Measurements from ENCODE around the gene NFAM1.

The NFAM1 gene

GRCh38 chr22:42335839-42336378 lies 96.3 kb downstream of the NFAM1 start:
- H3K4me3 ChIP-seq (ENCODE audit: control insufficient read depth, low read depth, low read length) = no peak overlapping the region
- no peak for TF ChIP-seq CTCF (conservative IDR thresholded peaks at IDR 0.05; ENCODE audit: control insufficient read depth, insufficient read depth, low read depth, low read length)
- DNase-seq (ENCODE audit: low read depth) = no peak

- DNase-seq (ENCODE audit: low read depth) = no peak
- TF ChIP-seq CTCF (conservative IDR thresholded peaks at IDR 0.05; ENCODE audit: control insufficient read depth, insufficient read depth, low read depth, low read length) = no peak
- H3K4me3 ChIP-seq (ENCODE audit: control insufficient read depth, low read depth, low read length) = no peak overlapping the region
Measured at GRCh38 chr22:42334875-42335512, 97.2 kb downstream of the NFAM1 start.

GRCh38 chr22:42333544-42333943 lies 98.7 kb downstream of the NFAM1 start:
- no peak overlapping the region for H3K4me3 ChIP-seq (ENCODE audit: control insufficient read depth, low read depth, low read length)
- no peak for TF ChIP-seq CTCF (conservative IDR thresholded peaks at IDR 0.05; ENCODE audit: control insufficient read depth, insufficient read depth, low read depth, low read length)
- no peak for DNase-seq (ENCODE audit: low read depth)

DNA sequence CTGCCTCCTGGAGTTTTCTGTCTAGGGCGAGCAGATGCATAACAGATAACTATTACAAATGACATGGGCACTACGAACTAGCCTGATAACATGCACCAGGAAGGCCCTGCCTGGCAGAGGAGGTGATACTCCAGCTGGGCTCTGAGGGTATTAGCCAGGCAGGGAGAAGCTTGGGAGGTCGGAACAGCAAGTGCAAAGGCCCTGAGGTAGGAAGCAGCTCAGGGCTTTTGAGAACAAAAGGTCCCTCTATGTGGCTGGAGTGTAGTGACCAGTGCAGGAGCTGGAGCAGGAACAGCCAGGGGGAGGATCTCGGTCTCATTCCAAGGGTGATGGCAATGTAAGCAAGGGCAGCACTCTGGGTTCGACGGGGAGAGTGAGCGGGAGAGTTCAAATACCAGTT lies 100.1 kb downstream of the NFAM1 start:
- no peak for TF ChIP-seq CTCF (conservative IDR thresholded peaks at IDR 0.05; ENCODE audit: control insufficient read depth, insufficient read depth, low read depth, low read length)
- no peak overlapping the region for H3K4me3 ChIP-seq (ENCODE audit: control insufficient read depth, low read depth, low read length)
- no peak for DNase-seq (ENCODE audit: low read depth)

GRCh38 chr22:42331014-42331413 lies 101.2 kb downstream of the NFAM1 start:
- no peak for TF ChIP-seq CTCF (conservative IDR thresholded peaks at IDR 0.05; ENCODE audit: control insufficient read depth, insufficient read depth, low read depth, low read length)
- H3K4me3 ChIP-seq (ENCODE audit: control insufficient read depth, low read depth, low read length) = no peak overlapping the region
- DNase-seq (ENCODE audit: low read depth) = no peak

Data from fibroblast of mammary gland (primary cell).